ENCODE data around the gene BRIP1. TPM values are rescaled to one million over a fixed set of nuclear protein-coding genes. Genes with fewer than 3 reads are reported as not detected.
"Not testable (repeated sequence)": the region's sequence is repeated elsewhere in the genome, so short reads cannot be mapped to it uniquely, and the experiment has no call there.

Gene BRIP1
- total and polyA plus RNA-seq, 10 donors, result 0.41 to 3.7 (median 1.5) TPM

GRCh38 chr17:61885865-61886264 is 22.5 kb upstream of the BRIP1 start:
- H3K4me1 ChIP-seq; H3K4me3 ChIP-seq; H3K27me3 ChIP-seq (replicated peaks in 1 of 7); H3K27ac ChIP-seq; H3K9me3 ChIP-seq; DNase-seq; intact Hi-C loops (cut with DNase I; ENCODE audit: low total_unique reads): not testable (repeated sequence)
- H3K36me3 ChIP-seq, result peaks cover 0 to 100% (median 73%) of the 10 kb centered on the region in 6 donors
- 97 to 99% (median 98%) methylated on average over 8 of the region's 8 CpGs for WGBS, 5 donors

- TF ChIP-seq POLR2AphosphoS5 (IDR thresholded peaks at IDR 0.05), result no peak
- TF ChIP-seq, protein P1, sequence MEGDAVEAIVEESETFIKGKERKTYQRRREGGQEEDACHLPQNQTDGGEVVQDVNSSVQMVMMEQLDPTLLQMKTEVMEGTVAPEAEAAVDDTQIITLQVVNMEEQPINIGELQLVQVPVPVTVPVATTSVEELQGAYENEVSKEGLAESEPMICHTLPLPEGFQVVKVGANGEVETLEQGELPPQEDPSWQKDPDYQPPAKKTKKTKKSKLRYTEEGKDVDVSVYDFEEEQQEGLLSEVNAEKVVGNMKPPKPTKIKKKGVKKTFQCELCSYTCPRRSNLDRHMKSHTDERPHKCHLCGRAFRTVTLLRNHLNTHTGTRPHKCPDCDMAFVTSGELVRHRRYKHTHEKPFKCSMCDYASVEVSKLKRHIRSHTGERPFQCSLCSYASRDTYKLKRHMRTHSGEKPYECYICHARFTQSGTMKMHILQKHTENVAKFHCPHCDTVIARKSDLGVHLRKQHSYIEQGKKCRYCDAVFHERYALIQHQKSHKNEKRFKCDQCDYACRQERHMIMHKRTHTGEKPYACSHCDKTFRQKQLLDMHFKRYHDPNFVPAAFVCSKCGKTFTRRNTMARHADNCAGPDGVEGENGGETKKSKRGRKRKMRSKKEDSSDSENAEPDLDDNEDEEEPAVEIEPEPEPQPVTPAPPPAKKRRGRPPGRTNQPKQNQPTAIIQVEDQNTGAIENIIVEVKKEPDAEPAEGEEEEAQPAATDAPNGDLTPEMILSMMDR (IDR thresholded peaks at IDR 0.05 in 8 of 11, conservative IDR thresholded peaks at IDR 0.05 in 3 of 11), result no peak
- TF ChIP-seq POLR2A (IDR thresholded peaks at IDR 0.05), result no peak
- Histone ChIP-seq H3K27me3 (replicated peaks in 1 of 7) (no peaks in the 10 kb centered on the region), H3K4me1 (no peaks in the 10 kb centered on the region), H3K27ac (no peak overlapping the region), H3K4me3 (no peak overlapping the region), H3K9me3 (no peaks in the 10 kb centered on the region), H3K36me3 (peaks cover 0 to 100% (median 66%) of the 10 kb centered on the region in 6 donors)
- no peak for DNase-seq
- intact Hi-C loops (cut with DNase I; ENCODE audit: low total_unique reads), result no loop called here
- WGBS, 5 donors, result 94 to 100% (median 96%) methylated on average over 3 of the region's 3 CpGs
These were observed 21.5 kb upstream of the BRIP1 start for GRCh38 chr17:61884864-61885263.

- Histone ChIP-seq H3K4me3 (no peak overlapping the region), H3K4me1 (no peaks in the 10 kb centered on the region), H3K27me3 (replicated peaks in 1 of 7) (no peaks in the 10 kb centered on the region), H3K36me3 (peaks cover 3 to 100% (median 55%) of the 10 kb centered on the region in 6 donors), H3K9me3 (no peaks in the 10 kb centered on the region), H3K27ac (no peak overlapping the region)
- WGBS, 5 donors, result 96 to 98% (median 97%) methylated on average over 4 of the region's 4 CpGs
- no peak for DNase-seq
- TF ChIP-seq, protein P1 (IDR thresholded peaks at IDR 0.05 in 8 of 11, conservative IDR thresholded peaks at IDR 0.05 in 3 of 11), result no peak
- TF ChIP-seq POLR2AphosphoS5 (IDR thresholded peaks at IDR 0.05) (no peak), POLR2A (IDR thresholded peaks at IDR 0.05) (no peak)
- intact Hi-C loops (cut with DNase I; ENCODE audit: low total_unique reads), result no loop called here
These were observed 17.3 kb upstream of the BRIP1 start for GRCh38 chr17:61880589-61881102.

- Histone ChIP-seq H3K27ac (no peak overlapping the region), H3K27me3 (replicated peaks in 1 of 7) (no peaks in the 10 kb centered on the region), H3K36me3 (peaks cover 3 to 99% (median 47%) of the 10 kb centered on the region in 6 donors), H3K4me3 (no peak overlapping the region), H3K4me1 (no peaks in the 10 kb centered on the region), H3K9me3 (no peaks in the 10 kb centered on the region)
- 94 to 100% (median 97%) methylated on average over 3 of the region's 3 CpGs for WGBS, 5 donors
- intact Hi-C loops (cut with DNase I; ENCODE audit: low total_unique reads), result no loop called here
- TF ChIP-seq, protein P1 (IDR thresholded peaks at IDR 0.05 in 8 of 11, conservative IDR thresholded peaks at IDR 0.05 in 3 of 11), result no peak
- no peak for TF ChIP-seq POLR2A (IDR thresholded peaks at IDR 0.05)
- no peak for TF ChIP-seq POLR2AphosphoS5 (IDR thresholded peaks at IDR 0.05)
- no peak for DNase-seq
These were observed 15.8 kb upstream of the BRIP1 start for GRCh38 chr17:61878984-61879612.
